Choroid plexus epithelial cell (primary cell): ENCODE data around the gene FLT1.
A peak's percentile ranks its signal among the peaks of the same experiment; 100 is the strongest.

Source experiments
- DNase-seq: peaks from one replicate; pipeline ENCODE4 v3.0.0-alpha.2; 2010; ENCODE audit warnings: low read depth
- H3K4me3 ChIP-seq: 2 replicates; pipeline ENCODE4 v1.5.1; 2011; ENCODE audit warnings: low read depth, mild to moderate bottlenecking, control low read depth, low read length, moderate library complexity
- TF ChIP-seq, protein P1 (sequence below): conservative IDR thresholded peaks from 2 replicates; pipeline ENCODE4 v1.5.1; 2011; ENCODE audit warnings: low read depth, mild to moderate bottlenecking, control low read depth, inconsistent platforms, low read length, moderate library complexity

Gene FLT1

DNA sequence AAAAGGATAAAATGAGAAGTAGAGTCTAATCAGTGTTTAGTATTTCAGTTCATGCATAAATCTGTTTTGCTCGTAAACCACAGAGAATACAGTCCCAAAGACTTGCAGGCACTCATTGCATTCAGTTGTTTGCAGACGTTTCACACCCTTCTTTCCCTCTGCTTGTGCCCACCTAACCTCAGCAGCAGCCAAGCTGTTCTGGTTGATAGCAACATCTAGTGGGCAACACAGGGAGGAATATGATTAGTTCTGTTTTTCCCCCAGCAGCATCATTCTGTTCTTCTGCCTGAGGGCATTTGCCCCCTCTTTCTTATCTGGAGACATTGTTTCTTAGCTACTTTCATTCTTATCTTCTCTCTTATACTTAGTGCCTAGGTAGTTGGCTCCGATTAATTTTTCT lies 221.0 kb downstream of the FLT1 start:
- TF ChIP-seq, protein P1, sequence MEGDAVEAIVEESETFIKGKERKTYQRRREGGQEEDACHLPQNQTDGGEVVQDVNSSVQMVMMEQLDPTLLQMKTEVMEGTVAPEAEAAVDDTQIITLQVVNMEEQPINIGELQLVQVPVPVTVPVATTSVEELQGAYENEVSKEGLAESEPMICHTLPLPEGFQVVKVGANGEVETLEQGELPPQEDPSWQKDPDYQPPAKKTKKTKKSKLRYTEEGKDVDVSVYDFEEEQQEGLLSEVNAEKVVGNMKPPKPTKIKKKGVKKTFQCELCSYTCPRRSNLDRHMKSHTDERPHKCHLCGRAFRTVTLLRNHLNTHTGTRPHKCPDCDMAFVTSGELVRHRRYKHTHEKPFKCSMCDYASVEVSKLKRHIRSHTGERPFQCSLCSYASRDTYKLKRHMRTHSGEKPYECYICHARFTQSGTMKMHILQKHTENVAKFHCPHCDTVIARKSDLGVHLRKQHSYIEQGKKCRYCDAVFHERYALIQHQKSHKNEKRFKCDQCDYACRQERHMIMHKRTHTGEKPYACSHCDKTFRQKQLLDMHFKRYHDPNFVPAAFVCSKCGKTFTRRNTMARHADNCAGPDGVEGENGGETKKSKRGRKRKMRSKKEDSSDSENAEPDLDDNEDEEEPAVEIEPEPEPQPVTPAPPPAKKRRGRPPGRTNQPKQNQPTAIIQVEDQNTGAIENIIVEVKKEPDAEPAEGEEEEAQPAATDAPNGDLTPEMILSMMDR, result peak; percentile 55
- peak; percentile 43 for DNase-seq

DNA sequence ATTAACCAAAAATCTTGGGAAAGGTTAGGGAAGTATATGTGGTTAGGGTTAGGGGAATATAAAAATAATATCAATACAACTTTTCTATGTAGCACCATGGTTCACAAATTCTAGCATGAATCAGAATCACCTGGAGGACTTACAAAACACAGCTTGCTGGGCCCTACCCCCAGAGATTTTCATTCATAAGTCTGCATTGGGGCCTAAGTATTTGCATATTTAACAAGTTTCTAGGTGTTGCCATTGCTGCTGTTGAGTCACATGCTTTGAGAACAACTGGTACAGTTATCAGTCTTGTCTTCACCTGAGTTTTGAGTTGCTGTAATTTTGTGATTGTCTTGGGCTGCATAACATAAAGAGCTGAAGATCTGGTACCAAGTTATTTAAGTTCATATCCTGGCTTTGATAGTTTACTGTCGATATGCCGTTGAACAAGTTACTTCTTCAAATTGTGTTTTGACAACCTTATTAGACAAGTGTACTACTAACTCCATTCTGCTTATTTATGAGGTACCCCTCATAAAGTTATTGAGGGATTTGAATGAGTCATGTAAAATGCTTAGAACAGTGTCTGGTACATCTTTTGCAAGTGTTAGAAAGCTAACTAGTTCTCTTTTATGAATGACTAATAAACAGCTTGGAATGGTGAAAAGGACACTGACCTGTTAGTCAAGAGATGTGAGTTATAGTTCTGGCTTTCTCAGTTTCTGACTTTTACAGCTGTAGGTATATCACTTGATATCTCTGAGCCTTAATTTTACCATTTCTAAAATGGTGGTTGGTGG lies 223.7 kb downstream of the FLT1 start:
- no peak overlapping the region for H3K4me3 ChIP-seq
- no peak for DNase-seq
- TF ChIP-seq, protein P1, result no peak

More for the DNA sequence above, 221.0 kb downstream of the FLT1 start:
- H3K4me3 ChIP-seq, result no peak overlapping the region

DNA sequence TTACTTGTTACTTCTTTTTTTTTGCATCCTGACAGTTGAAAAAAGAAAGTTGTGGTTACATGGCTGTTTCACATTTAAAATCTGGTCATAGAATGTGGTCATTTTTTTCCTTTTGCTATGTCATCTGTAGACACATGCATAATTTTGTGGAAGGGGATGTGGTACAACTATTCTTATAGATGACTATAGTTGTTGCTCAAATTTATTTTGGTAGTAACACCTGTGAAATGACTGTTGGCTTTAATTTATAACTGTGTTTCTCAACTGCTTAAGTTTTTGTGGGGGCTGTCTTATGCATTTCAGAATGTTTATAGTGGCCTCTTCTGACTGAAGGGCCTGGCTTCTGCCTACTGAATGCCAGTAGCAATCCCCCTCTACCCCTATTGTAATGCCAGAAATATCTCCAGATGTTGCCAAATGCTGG lies 226.1 kb downstream of the FLT1 start:
- no peak for DNase-seq
- TF ChIP-seq, protein P1, result no peak
- no peak overlapping the region for H3K4me3 ChIP-seq

DNA sequence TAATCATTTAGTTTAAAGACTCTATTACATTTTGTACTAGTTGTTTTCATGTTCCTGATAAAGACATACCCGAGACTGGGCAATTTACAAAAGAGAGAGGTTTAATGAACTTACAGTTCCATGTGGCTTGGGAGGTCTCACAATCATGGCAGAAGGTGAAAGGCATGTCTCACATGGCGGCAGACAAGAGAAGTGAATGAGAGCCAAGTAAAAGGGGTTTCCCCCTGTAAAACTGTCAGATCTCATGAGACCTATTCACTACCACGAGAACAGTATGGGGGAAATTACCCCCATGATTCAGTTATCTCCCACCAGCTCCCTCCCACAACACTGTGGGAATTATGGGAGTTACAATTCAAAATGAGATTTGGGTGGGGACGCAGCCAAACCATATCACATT lies 227.4 kb downstream of the FLT1 start:
- DNase-seq, result no peak
- H3K4me3 ChIP-seq, result no peak overlapping the region
- TF ChIP-seq, protein P1, result no peak

DNA sequence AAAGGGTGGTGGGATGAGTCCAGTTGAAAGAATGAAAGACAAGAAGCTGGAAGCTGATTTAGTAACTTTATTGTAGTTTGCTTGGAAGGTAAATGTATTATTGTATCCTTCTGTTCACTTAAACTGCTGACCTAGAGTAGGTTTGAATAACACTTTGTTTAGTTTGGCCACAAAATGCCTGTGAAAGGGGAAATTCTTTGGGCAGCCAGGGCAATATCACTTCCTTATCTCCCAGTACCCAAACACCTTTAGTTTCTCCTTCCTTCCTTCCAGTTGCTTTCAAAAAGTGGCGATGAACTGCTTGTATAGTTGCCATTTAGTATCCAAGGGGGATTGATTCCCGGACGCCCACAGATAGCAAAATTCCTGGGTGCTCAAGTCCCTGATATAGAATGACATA lies 236.5 kb downstream of the FLT1 start:
- no peak overlapping the region for H3K4me3 ChIP-seq
- TF ChIP-seq, protein P1, result no peak
- DNase-seq, result no peak

DNA sequence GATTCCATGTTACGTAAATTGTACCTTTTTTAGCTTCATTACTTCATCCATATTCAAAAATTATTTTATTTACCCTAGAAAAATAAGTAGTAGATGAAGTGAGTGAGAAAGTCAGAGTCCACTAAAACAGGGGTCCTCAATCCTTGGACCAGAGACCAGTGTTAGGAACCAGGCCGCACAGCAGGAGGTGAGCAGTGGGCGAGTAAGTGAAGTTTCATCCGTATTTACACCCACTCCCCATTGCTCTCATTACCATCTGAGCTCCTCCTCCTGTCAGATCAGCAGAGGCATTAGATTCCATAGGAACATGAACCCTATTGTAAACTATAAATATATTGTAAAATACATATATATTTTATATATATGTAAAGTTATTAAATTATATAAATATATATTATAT lies 237.6 kb downstream of the FLT1 start:
- no peak overlapping the region for H3K4me3 ChIP-seq
- DNase-seq, result no peak
- TF ChIP-seq, protein P1, result no peak

DNA sequence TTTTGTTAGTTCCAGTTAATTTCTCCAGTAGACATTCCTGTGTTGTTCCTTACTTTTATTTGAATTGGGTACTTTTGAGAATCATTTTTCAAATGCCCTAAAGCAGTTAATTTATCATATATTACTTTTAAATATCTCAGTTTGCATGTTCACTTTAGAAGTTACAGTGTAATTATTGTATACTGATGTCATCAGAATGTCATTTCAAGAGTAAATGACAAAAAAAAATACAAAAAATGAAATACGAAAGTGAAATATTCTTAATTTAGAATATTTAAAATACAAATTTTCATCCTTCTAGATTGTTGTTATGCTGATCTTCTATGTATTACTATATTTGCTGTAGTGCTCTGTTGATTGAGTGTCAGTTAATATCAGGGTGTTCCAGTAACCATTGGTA lies 242.4 kb downstream of the FLT1 start:
- TF ChIP-seq, protein P1, result no peak
- DNase-seq, result no peak
- no peak overlapping the region for H3K4me3 ChIP-seq
